KOPT-K1 (cell line): ENCODE measurements around the gene RGR.

ENCODE experiments used
- H3K27ac ChIP-seq: fragments of 200-600 bp; sonication (generic); 2 replicates; pipeline ENCODE4 v1.5.1; 2016; ENCODE audit warnings: antibody characterized with exemption, mild to moderate bottlenecking, low read depth, low read length; ENCODE audit not compliant: poor library complexity, severe bottlenecking
- H3K36me3 ChIP-seq: fragments of 200-600 bp; sonication (generic); 2 replicates; pipeline ENCODE4 v1.5.1; 2017; ENCODE audit warnings: antibody characterized with exemption, mild to moderate bottlenecking, low read length, moderate library complexity; ENCODE audit not compliant: insufficient read depth
- H3K9me3 ChIP-seq: fragments of 200-600 bp; sonication (generic); 2 replicates; pipeline ENCODE4 v1.5.1; 2017; ENCODE audit warnings: antibody characterized with exemption, low read length, mild to moderate bottlenecking; ENCODE audit not compliant: insufficient read depth, poor library complexity, severe bottlenecking

Gene RGR

GRCh38 chr10:84292502-84292901 is 47.6 kb downstream of the RGR start:
- Histone ChIP-seq H3K36me3 (no peaks in the 10 kb centered on the region), H3K27ac (no peak overlapping the region), H3K9me3 (no peaks in the 10 kb centered on the region)

- Histone ChIP-seq H3K9me3 (no peaks in the 10 kb centered on the region), H3K36me3 (no peaks in the 10 kb centered on the region), H3K27ac (no peak overlapping the region)
These were observed 48.3 kb downstream of the RGR start for GRCh38 chr10:84293171-84293570.

- no peaks in the 10 kb centered on the region for H3K9me3 ChIP-seq
- H3K36me3 ChIP-seq: no peaks in the 10 kb centered on the region
- H3K27ac ChIP-seq: no peak overlapping the region
These were observed 48.7 kb downstream of the RGR start for GRCh38 chr10:84293574-84294016.

- Histone ChIP-seq H3K27ac (no peak overlapping the region), H3K36me3 (no peaks in the 10 kb centered on the region), H3K9me3 (no peaks in the 10 kb centered on the region)
These were observed 50.1 kb downstream of the RGR start for GRCh38 chr10:84294766-84295447.

GRCh38 chr10:84296091-84296981 is 51.5 kb downstream of the RGR start:
- H3K9me3 ChIP-seq: no peaks in the 10 kb centered on the region
- H3K27ac ChIP-seq: no peak overlapping the region
- no peaks in the 10 kb centered on the region for H3K36me3 ChIP-seq

GRCh38 chr10:84298057-84298456 is 53.2 kb downstream of the RGR start:
- H3K9me3 ChIP-seq: no peaks in the 10 kb centered on the region
- H3K27ac ChIP-seq: no peak overlapping the region
- H3K36me3 ChIP-seq: no peaks in the 10 kb centered on the region

GRCh38 chr10:84302223-84302622 is 57.4 kb downstream of the RGR start:
- Histone ChIP-seq H3K9me3 (no peaks in the 10 kb centered on the region), H3K36me3 (no peaks in the 10 kb centered on the region), H3K27ac (no peak overlapping the region)

GRCh38 chr10:84306751-84307384 is 62.0 kb downstream of the RGR start:
- H3K36me3 ChIP-seq: no peaks in the 10 kb centered on the region
- no peaks in the 10 kb centered on the region for H3K9me3 ChIP-seq
- H3K27ac ChIP-seq: no peak overlapping the region

- Histone ChIP-seq H3K27ac (no peak overlapping the region), H3K9me3 (no peaks in the 10 kb centered on the region), H3K36me3 (no peaks in the 10 kb centered on the region)
These were observed 63.2 kb downstream of the RGR start for GRCh38 chr10:84308021-84308420.

GRCh38 chr10:84308481-84309304 is 63.8 kb downstream of the RGR start:
- no peaks in the 10 kb centered on the region for H3K36me3 ChIP-seq
- H3K9me3 ChIP-seq: no peaks in the 10 kb centered on the region
- peak overlapping the region; percentile 56 for H3K27ac ChIP-seq
